NCI-H748 (cell line): Measurements from ENCODE around the gene C4orf54.

Experiments
- DNase-seq: peaks from one replicate; lab custom pipeline; 2025; ENCODE audit not compliant: unreplicated experiment; lab: John Stamatoyannopoulos, UW

Gene C4orf54

DNA sequence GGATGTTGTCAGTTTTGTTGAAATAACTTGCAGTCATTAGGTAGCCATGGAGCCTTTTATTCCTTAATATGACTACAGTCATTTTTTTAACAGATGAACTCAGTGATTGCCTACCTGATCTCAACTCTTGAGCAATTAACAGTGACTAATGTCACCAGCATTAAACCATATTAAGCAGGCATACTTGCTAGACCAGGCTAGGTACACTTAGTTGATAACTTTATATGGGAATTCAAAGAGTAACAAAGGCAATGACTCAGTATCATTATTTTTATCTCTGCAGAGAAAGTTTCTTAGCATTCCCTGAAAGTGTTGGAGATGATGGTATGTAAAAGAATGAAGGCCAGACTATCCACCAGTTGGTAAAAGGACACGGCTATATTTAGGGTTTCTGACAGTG lies at the start of gene C4orf54:
Gene C4orf54 (minus strand): TSS at position 31 of the 400 bp plus-strand sequence. CDS start 3,180 bp downstream, outside the sequence.
- DNase-seq, result no peak

DNA sequence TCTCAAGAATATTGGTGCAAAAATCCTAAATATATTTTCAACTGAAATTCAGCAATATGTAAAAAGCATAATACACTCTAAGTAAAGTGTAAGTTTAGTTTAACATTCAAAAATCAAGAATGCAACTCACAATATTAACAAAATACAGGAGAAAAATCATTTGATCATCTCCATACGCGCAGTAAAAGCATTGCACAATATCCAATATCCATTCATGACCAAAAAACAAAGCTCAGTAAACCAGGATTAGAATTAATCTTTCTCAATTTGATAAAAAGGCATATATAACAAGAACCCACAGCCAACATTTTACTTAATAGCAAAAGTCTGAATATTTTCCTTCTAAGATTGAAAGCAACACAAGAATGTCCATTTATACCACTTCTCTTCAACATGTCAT lies 48.3 kb upstream of the C4orf54 start:
- no peak for DNase-seq

DNA sequence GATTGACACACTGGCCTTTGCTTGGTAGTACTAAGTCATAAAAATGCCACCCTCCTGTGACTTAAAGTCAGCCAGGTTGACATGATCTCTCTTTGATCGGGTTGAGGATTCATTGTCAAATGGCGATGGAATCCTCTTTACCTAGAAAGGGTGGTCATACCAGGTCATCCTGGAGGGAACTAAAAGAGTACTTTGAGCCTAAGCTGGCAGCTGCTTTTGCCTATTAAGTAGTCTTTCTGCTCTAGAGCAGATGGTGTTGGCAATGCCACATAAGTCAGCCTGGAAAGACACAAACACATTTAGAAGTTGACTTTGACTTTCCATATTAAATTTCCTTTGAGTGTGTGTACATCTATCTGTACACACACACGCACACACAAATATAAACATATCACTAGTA lies 39.2 kb upstream of the C4orf54 start:
- no peak for DNase-seq

DNA sequence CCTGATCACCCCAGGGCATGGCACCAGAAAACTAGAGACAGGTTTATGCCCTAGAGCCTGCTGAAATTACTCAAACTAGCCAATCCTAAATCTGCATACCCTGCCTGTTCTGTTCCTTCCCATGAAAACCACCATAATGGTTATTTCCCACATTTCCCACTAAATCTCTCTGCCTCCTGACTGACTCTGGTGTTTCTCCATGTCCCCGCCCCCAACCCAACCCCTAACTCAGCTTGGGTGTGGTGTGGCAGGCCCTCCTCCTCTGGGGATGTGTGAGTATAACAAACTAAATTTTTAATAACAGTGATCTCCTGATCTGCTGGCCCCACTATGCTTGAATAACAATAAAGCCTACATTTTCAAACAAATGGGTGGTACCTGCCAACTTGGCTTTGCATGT lies 35.5 kb upstream of the C4orf54 start:
- DNase-seq, result no peak

DNA sequence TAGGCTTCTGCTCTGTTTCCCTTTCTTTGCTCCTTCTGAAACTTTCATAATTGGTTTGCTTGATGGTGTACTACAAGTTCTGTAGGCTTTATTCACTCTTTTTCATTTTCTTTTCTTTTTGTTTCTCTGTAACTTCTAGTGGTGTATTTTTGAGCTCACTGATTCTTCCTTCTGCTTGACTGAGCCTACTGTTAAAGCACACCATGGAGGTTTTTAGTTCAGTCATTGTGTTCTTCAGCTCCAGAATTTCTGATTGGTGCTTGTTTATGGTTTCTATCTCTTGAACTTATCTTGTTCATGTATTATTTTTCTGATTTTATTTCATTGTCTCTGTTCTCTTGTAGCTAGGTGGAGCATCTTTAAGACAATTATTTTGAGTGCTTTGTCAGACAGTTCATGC lies 33.4 kb upstream of the C4orf54 start:
- DNase-seq, result no peak

DNA sequence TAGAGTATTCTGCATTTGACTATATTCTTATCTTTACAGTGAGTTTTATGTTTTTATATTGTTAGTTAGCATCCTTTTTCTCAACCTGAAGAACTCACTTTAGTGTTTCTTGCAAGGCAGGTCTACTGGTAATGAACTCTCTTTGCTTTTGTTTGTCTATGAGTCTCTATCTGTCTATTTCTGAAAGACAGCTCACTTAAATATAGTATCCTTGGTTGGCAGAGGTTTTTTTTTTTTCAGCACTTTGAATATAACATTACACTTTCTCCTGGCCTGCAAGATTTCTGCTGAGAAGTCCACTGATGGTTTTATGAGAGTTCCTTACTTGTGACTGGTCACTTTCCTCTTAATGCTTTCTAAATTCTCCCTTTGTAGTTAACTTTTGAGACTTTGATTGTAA lies 32.8 kb upstream of the C4orf54 start:
- DNase-seq, result no peak

DNA sequence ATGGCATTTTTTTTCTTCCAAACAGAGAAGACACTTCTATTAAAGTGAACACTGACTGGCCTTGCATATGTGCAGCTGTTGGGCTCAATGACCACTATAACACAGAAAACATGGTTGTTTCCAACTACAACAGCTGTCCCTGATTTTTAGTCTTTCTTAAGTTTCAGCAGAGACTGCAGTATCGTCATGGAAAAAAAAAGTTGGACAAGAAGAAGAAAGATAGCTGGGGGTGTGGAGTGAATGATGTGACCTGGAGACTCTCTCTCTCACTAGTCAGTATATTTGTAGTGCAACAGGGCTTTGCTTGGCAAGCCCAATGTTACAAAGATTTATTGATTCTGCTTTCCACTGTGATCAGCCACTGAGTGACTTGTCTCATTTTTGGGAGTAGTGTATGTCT lies 29.5 kb upstream of the C4orf54 start:
- no peak for DNase-seq

DNA sequence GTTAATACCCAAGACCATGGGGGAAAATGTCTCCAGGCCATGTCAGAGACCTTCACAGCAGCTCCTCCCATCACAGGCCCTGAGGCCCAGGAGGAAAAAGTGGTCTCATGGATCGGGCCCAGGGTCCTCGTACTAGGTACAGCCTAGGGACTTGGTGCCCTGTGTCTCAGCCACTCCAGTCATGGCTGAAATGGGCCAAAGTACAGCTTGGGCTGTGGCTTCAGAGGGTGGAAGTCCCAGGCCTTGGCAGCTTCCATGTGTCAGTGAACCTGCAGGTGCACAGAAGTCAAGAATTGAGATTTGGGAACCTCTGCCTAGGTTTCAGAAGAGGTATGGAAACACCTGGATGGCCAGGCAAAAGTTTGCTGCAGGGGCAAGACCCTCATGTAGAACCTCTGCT lies 27.6 kb upstream of the C4orf54 start:
- DNase-seq, result no peak

DNA sequence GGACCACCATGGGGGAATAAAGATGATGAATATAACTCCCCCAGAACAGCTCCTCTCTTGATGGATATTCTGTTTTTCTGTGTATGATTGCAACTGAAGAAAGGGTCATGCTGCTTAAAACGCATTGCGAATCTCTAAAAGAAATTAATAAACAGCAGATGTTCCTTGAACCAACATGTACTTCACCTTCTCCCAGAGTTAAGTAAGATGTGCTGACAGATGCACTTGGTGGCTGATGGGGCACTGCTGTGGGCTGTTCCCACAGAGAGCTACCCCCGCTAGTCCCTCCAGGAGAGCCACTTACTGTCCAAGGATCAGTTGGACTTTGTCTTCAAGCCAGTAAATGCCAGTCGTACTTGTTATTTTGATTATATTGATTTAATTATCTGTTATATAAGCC lies 26.3 kb upstream of the C4orf54 start:
- no peak for DNase-seq

DNA sequence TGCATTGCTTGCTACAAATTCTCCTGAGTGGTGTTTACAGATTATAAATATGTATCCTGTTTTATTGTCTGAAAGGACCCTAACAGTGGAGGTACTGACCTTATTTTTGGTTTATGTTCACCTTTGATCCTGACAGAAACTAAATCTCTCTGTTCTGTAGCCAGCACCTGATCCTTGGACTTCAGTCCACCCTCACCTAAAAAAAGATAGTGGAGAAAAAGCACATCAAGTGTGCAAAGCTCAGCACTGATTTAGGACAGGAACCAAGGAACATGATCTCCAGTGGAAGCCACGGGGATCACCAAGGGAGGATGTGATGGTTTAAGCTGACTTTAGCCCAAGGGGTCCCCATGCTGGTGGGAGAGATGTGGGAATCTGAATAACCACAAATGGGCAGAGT lies 22.3 kb upstream of the C4orf54 start:
- DNase-seq, result no peak

DNA sequence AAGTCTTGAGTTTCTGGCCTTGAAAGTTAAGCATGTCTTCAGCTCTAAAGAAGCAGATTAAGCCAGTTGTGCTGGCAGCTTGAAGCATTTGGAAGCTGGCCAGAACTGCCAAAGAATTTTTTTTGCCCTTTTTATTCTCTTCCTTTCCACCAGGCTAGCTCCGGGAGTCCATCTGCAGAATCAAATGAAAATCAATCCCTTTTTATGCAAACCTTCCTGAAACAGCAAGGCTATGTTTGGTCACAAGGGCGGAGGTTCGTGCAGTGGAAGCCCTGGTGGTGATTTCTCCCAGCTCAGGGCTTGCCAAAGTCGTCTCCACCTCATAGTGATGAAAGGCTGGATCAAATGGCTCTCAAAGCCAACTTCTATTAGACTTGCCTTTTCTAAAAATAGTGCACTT lies 21.6 kb upstream of the C4orf54 start:
- no peak for DNase-seq

DNA sequence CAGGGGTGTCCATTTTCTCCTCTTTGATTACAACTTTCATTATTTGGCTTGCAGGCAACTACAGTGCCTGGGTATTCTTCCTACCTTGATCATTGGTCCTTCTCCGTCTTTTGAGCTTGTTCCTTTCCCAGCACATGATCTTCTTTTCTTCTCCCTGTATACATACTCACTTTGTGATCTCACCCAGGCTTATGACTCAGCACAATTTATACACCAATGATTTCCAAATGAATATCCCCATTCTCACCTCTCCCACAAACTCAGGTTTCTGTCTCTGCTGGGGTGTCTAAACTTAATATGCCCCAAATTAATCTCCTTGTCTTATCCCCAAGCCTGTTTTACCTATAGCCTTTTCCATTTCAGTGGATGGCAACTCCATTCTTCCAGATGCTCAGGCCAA lies 19.5 kb upstream of the C4orf54 start:
- no peak for DNase-seq

DNA sequence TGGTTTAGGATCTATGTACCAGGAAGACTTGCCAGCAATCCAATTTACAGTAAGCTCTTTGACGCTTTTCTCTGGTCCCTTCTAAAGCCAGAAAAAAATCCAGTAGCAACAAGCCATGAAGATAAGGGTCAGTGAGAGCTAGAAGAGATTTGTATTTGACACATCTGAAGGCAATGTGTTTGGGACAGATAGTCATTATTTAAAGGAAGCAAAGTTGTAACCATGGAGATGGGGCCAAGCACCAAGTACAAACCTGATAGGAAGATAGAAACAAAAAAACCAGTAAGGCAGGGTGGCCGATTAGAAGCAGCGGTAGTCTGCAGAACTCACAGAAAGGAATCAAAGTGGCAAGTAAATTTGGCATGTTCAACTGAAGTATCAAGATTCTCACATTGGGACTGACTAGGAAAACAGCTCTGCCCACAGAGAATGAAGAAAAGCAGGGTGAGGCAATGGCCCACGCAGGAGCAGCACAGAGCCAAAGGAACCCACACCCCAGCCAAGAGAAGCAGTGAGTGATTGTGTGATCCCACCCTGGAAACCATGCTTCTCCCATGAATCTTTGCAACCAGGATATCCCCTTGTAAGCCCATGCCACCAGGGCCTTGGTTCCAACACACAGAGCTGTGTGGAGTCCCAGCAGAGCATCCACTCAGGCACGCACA lies 12.9 kb upstream of the C4orf54 start:
- no peak for DNase-seq

DNA sequence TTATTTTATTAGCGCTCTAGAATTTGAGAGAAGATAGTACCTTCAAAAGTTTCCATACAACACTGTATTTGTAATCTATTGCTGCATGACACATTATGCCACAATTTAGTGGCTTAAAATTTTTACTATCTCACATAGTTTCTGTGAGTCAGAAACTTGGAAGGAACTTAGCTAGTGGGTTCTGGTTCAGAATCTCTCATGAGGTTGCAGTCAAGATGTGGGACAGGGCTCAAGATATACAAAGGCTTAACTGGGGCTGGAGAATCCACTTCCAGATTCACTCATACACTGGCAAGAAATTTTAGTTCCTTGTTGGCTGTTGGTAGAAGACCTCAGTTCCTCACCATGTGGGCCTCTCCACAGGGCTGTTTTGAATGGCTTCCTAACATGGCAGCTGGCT lies 11.5 kb upstream of the C4orf54 start:
- no peak for DNase-seq

DNA sequence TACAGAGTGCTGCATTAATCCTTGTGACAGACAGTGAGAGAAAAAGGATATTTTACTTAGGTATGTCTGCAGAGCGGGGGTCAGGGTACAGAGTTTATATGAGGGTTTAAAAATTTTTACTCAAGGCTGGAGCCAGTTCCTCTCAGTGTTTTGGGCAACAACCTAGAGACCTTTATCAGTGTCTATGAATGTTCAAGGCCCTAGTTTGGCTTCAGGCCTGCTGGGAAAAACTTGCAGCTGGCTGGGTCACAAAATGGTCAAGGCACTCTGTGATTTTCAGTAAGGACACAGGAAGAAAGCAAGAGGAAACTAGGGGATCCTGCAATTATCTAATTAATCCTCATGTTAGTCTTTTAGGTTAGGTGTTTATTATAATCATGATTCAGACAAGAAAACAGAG lies 10.8 kb upstream of the C4orf54 start:
- no peak for DNase-seq

DNA sequence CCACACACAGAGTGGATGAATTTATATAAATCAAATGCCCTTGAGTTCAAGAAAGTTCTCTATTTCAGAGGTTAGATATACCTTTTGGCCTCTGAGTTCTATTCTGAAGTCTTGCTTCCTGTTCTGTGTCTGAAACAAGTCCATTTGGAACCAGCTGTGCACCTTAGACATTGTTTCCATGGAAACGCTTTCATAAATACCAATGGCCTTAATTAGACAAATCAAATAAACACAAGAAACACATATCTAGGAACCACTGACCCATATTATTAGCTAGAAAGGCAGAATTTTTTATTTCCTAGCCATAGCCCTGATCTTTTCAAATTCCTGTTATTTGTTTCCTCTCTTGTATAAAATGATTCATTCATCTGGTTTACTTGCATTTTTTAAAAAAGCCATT lies 8.4 kb upstream of the C4orf54 start:
- DNase-seq, result peak; percentile 32

DNA sequence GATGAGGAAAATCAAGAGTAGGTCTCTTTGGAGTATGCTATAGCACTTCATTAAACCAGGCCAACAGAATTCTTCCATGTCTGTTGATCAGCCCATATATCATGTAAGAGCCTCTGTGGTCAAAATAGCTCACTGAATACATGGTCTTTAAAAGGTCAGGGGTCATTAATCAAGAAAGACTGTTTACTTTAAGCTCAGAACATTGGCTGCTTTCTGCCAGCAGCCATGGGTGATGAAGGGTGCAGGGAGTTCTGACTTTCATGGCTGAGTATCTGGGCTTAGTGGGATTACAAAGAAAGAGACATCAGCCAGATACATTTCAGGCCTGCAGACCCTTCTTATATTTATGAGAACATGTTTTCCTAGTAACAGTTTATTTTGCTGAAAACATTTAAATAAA lies 7.1 kb upstream of the C4orf54 start:
- no peak for DNase-seq

DNA sequence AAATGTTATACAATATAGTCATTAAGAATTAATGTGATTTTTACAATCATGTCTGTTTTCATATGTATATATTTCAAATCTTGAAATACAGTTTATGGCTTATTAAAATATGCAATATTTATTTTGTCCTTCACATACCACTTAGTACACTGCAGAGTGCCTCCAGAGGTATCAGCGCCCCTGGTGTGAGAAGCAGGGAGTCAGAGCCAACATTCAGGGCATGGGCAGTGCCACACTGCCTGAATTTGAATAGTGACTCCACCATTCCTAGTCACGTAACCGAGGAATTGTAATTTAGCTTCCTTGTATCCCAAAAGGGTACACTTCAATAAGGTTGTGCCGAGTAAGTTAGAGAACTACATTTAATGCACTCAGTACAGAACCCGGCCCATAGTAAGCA lies 4.3 kb upstream of the C4orf54 start:
- DNase-seq, result no peak

DNA sequence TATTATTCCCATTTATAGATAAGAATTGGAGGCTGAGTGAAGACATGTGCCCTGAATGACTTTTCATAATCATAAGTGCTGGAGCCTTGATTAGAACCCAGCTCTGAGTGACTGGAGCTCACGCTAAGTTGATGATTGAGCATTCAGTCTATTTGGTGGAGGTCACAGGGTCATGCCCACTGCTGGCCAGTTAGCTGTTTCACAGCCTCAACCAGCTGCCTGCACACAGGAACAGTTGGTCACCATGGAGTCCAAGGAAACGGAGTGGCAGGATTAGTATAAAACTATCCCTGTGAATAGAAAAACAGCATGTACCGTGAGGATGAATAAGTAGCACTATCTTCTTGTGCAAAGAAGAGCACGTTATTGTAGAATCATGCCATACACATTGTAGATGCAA lies 1.0 kb upstream of the C4orf54 start:
- DNase-seq, result no peak

DNA sequence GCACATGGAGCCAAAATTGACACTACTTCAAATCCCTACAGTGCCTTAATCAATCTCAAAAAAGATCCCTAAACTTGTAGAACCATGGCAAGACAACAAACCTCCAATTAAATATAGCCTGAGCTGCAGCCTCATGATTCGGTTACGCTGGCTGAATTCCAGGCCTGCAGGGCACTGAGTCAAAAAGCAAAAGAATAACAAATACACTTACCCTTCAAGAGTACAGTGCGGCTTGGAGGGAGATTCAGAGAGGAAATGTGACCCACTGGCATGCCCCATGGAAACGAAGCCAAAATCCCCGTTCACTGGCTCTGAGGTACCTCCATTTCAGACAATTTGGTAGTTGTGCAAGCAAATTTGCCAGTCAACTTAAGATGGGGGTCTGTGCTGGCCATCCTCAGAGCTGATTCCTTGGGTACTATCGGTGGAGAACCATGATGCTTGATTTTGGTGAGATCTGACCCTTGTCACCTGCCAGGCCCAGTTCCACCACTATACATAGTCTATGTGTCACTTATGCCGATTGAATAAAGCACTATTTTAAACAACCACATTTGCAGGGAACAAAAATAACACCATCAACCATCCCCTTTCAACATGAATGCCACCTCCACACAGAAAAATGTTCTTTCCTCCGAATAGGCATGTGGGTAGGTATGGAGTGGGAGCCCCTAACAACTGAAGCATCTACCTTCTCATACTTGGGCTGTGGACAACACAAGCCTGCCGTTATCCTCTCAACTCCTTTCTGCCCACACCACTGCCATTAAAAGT lies 2.1 kb downstream of the C4orf54 start:
- DNase-seq, result peak; percentile 40

DNA sequence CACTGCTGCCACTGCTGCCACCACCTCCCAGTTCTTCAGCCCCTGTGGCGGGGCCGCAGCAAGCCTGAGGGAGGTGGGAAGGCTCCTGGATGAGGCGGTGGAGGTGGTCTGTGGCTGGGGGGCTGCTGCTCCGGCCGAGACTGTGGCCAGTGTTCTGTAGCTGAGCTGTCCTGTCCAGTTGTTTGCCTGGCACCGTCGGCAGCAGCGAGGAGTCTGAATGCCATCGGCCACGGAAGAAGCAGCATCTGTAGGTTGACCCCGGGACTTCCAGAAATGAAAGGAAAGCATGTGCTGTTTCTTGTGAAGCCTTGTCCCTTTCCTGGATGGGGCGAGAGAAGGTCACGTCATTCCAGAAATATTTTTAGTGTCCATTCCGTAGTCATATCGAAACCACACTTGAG lies 3.3 kb downstream of the C4orf54 start:
- no peak for DNase-seq

DNA sequence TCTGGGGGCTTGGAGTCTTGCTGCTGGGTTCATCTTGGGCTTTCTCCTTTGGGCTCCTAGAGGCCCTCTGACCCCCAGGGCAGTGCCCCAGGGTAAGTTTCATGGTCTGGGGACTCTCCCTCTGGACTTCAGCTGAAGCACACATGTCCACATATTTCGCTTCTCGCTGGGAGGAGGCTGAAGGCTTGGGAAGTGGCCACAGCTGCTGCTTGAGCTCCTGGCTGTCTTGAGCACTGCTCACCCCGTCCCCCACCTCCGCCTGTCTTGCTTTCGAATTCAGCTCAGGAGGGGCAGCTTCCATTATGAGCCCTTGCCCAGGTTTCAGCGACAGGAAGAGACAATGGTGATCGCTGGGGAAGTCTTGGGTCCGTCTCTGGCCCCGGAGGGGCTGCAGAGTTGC lies 3.7 kb downstream of the C4orf54 start:
- DNase-seq, result no peak
